ENCODE data around the gene SSH3. TPM values are rescaled to one million over a fixed set of nuclear protein-coding genes. Genes with fewer than 3 reads are reported as not detected.
"Not testable (repeated sequence)": the region's sequence is repeated elsewhere in the genome, so short reads cannot be mapped to it uniquely, and the experiment has no call there.

Gene SSH3
- total RNA-seq, 4 donors from 2014 or later: 28.2 to 51.5 (median 44.0) TPM

DNA sequence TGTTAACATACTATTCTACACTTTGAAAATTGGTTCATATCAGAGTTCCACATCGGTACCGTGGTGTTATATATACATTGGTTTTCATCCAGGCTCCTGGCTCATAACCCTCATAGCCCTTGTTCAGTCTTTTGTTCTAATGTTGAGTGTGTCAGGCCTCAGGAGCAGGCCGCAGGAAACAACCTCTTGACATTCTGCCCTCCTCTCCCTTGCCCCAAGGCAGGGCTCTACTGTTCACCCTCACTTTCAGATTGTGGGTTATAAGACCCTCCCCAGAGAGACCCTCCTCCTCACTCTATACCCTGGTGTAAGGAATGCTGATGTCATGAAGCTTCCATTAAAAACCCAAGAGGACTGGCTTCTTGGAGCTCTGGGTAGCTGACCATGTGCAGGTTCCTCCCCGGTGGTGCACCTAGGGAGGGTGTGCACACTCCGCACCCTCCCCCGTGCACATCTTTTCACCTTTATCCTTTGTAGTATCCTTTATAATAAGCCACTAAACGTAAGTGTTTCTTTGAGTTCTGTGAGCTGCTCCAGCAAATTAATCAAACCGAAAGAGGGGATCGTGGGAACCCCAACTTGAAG is 12.1 kb downstream of the SSH3 start:
- peaks cover 17 to 34% (median 29%) of the 10 kb centered on the region in 4 donors for H3K4me1 ChIP-seq
- H3K27ac ChIP-seq (replicated peaks in 1 of 4): no peak overlapping the region
- H3K4me3 ChIP-seq: no peak overlapping the region
- DNase-seq (ENCODE audit: extremely low spot score): no peak
- intact Hi-C loops (cut with DNase I): loop anchor here (5.0 kb wide), 1 partner anchor 233 kb away; no protein-coding TSS in a partner anchor
- TF ChIP-seq, protein P1, sequence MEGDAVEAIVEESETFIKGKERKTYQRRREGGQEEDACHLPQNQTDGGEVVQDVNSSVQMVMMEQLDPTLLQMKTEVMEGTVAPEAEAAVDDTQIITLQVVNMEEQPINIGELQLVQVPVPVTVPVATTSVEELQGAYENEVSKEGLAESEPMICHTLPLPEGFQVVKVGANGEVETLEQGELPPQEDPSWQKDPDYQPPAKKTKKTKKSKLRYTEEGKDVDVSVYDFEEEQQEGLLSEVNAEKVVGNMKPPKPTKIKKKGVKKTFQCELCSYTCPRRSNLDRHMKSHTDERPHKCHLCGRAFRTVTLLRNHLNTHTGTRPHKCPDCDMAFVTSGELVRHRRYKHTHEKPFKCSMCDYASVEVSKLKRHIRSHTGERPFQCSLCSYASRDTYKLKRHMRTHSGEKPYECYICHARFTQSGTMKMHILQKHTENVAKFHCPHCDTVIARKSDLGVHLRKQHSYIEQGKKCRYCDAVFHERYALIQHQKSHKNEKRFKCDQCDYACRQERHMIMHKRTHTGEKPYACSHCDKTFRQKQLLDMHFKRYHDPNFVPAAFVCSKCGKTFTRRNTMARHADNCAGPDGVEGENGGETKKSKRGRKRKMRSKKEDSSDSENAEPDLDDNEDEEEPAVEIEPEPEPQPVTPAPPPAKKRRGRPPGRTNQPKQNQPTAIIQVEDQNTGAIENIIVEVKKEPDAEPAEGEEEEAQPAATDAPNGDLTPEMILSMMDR (IDR thresholded peaks at IDR 0.05): no peak
- TF ChIP-seq POLR2AphosphoS5 (IDR thresholded peaks at IDR 0.05) (no peak), POLR2A (IDR thresholded peaks at IDR 0.05; ENCODE audit: low read depth) (no peak), EP300 (IDR thresholded peaks at IDR 0.05) (no peak)
- H3K27me3 ChIP-seq: no peaks in the 10 kb centered on the region
- WGBS: 88% methylated on average over 9 of the region's 9 CpGs
- no peaks in the 10 kb centered on the region for H3K9me3 ChIP-seq
- peaks cover 0 to 17% (median 11%) of the 10 kb centered on the region in 4 donors for H3K36me3 ChIP-seq

DNA sequence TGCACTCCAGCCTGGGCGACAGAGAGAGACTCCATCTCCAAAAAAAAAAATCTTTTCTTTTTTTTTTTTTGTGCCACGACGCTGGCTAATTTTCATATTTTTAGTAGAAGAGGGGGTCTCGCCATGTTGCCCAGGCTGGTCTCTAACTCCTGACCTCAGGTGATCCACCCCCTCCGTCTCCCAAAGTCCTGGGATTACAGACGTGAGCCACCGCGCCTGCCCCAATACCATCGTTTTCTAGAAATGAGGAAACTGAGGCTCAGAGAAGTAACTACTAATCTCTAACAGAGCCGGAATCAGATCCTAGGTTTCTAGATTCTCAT is 13.5 kb downstream of the SSH3 start:
- intact Hi-C loops (cut with DNase I): loop anchor here (1.0 to 5.0 kb wide), 3 partner anchors 51 to 235 kb away; partner anchors contain the start of gene GRK2
- peaks cover 0 to 3% (median 0%) of the 10 kb centered on the region in 4 donors for H3K36me3 ChIP-seq
- no peaks in the 10 kb centered on the region for H3K27me3 ChIP-seq
- peaks cover 17 to 38% (median 32%) of the 10 kb centered on the region in 4 donors for H3K4me1 ChIP-seq
- peak overlapping the region; percentile 73 to 94 (median 81) for H3K4me3 ChIP-seq
- WGBS: 0% methylated on average over 9 of the region's 10 CpGs
- H3K27ac ChIP-seq (replicated peaks in 1 of 4): peak overlapping the region; percentile 89 to 95 (median 92)
- DNase-seq (ENCODE audit: extremely low spot score): no peak
- TF ChIP-seq POLR2A (IDR thresholded peaks at IDR 0.05; ENCODE audit: low read depth) (no peak), EP300 (IDR thresholded peaks at IDR 0.05) (no peak), POLR2AphosphoS5 (IDR thresholded peaks at IDR 0.05) (no peak)
- TF ChIP-seq, protein P1 (IDR thresholded peaks at IDR 0.05): no peak
- no peaks in the 10 kb centered on the region for H3K9me3 ChIP-seq

DNA sequence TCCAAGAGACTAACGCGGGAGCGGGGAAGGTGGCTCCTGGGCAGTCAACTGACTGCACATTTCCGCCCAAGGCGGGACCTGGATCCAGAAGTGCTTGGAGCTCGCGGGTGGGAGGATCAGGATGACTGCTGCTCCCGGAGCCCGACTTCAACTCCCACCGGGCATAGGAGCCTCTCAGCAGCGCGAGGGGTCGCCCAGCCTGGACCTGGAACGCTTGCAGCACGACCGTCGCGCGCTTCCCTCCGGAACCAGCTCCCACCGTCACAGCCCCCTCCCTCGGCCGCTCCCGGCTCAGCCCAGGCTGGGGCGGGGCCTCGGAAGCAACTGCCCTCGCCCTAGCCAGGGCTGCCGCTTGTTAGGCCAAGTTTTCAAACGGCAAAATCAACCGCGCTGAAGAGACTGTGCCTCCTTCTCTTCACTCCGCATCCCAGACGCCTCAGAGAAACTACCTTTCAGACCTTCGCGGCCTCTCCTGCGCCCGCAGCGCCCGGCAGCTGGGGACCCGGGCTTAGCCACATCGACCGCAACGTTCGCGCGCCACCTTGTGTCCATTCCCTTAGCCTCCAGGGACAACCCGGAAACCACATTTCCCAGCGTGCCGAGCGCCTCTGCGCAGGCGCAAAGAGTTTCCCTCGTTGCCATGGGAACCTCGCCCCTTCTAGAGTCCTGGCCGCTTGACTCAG is 14.0 kb downstream of the SSH3 start:
- peaks cover 17 to 38% (median 32%) of the 10 kb centered on the region in 4 donors for H3K4me1 ChIP-seq
- TF ChIP-seq EP300 (IDR thresholded peaks at IDR 0.05) (no peak), POLR2AphosphoS5 (IDR thresholded peaks at IDR 0.05) (peak; percentile 70 to 88)
- TF ChIP-seq, protein P1 (IDR thresholded peaks at IDR 0.05): peak; percentile 92 to 99 (median 96)
- intact Hi-C loops (cut with DNase I): loop anchor here (1.0 to 5.0 kb wide), 3 partner anchors 51 to 235 kb away; partner anchors contain the start of gene GRK2
- whole genome bisulfite sequencing: 0% methylated on average over 5 of the region's 55 CpGs
- H3K4me3 ChIP-seq: peak overlapping the region; percentile 73 to 94 (median 81)
- peak overlapping the region; percentile 89 to 95 (median 92) for H3K27ac ChIP-seq (replicated peaks in 1 of 4)
- H3K9me3 ChIP-seq: no peaks in the 10 kb centered on the region
- no peaks in the 10 kb centered on the region for H3K27me3 ChIP-seq
- H3K36me3 ChIP-seq: peaks cover 0 to 6% (median 0%) of the 10 kb centered on the region in 4 donors
- DNase-seq (ENCODE audit: extremely low spot score): peak; percentile 99

DNA sequence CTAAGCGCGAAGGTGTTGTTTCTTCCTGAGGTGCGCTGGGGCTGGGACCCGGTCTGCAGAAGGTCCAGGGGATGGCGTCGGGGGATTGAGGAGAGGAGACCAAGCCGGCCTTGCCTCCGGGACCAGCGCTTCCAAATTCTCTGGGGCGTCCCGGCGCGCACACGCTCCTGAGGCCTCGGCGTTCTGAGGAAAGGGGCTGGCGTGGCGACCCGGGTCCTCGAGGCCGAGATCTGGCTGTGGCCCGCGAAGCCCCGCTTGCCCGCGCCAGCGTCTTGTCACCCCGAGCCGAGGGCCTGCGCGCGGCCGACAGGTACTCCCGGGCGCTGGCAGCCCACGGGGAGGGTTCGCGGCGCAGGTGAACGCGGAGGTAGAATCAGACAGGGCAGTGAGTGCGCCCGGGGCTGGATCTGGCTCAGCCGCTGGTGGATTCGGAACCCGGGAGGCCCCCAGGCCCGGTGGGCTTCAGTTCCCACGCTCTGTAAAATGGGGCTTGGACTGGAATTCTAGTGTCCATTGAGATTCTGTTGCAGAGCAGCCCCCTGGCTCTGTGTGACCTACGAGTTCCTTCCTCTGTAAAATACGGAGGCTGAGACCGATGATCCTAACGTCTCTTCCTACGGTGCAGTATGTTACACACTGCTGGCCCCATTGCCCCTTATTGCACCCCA is 14.7 kb downstream of the SSH3 start:
- WGBS: 0% methylated on average over 10 of the region's 53 CpGs
- H3K36me3 ChIP-seq: peaks cover 0 to 12% (median under 1%) of the 10 kb centered on the region in 4 donors
- no peaks in the 10 kb centered on the region for H3K9me3 ChIP-seq
- peak overlapping the region; percentile 89 to 95 (median 92) for H3K27ac ChIP-seq (replicated peaks in 1 of 4)
- no peak for DNase-seq (ENCODE audit: extremely low spot score)
- H3K4me1 ChIP-seq: peaks cover 17 to 38% (median 32%) of the 10 kb centered on the region in 4 donors
- H3K27me3 ChIP-seq: no peaks in the 10 kb centered on the region
- H3K4me3 ChIP-seq: peak overlapping the region; percentile 73 to 94 (median 81)
- no peak for TF ChIP-seq POLR2AphosphoS5 (IDR thresholded peaks at IDR 0.05)
- no peak for TF ChIP-seq EP300 (IDR thresholded peaks at IDR 0.05)
- TF ChIP-seq, protein P1 (IDR thresholded peaks at IDR 0.05): no peak
- TF ChIP-seq POLR2A (IDR thresholded peaks at IDR 0.05; ENCODE audit: low read depth): no peak
- intact Hi-C loops (cut with DNase I): loop anchor here (1.0 to 5.0 kb wide), 3 partner anchors 52 to 236 kb away; partner anchors contain the start of gene GRK2

DNA sequence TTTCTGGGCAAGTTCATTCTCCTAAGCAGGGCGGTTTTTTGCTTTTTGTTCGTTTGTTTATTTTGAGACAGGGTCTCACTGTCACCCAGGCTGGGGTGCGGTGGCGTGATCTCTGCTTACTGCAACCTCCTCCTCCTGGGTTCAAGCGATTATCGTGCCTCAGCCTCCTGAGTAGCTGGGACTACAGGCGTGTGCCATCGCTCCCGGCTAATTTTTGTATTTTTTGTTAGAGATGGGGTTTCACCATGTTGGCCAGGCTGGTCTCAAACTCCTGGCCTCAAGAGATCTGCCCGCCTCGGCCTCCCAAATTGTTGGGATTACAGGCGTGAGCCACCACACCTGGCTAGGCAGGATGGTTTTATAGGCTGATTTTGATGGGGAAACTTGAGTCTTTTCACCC is 15.5 kb downstream of the SSH3 start:
- not testable (repeated sequence) for DNase-seq (ENCODE audit: extremely low spot score); H3K9me3 ChIP-seq; H3K27ac ChIP-seq (replicated peaks in 1 of 4); H3K27me3 ChIP-seq
- peaks cover 17 to 38% (median 32%) of the 10 kb centered on the region in 4 donors for H3K4me1 ChIP-seq
- intact Hi-C loops (cut with DNase I): loop anchor here (5.0 kb wide), 1 partner anchor 237 kb away; no protein-coding TSS in a partner anchor
- WGBS: 86% methylated on average over 12 of the region's 12 CpGs
- peaks cover 0 to 18% (median 4%) of the 10 kb centered on the region in 4 donors for H3K36me3 ChIP-seq
- peak overlapping the region; percentile 73 to 94 (median 81) for H3K4me3 ChIP-seq
